Gastrocnemius medialis (tissue), 4 donors: Measurements from ENCODE around the gene PRR33.

Source experiments
- POLR2A ChIP-seq, 2 donors: fragments of 450-650 bp; IDR thresholded peaks; one replicate each; pipeline ENCODE4 v1.6.1; 2017; ENCODE audit warnings: antibody characterized with exemption in 2 of 2, mild to moderate bottlenecking in 2 of 2, moderate library complexity in 2 of 2
- TF ChIP-seq, protein P1 (sequence below), 5 experiments: fragments of 450-650 bp in 3 of 5; fragments of 200-600 bp in 2 of 5; sonication (generic) in 2 of 5; IDR thresholded peaks in 4 of 5; conservative IDR thresholded peaks in 1 of 5; 1 replicate in 4 of 5; 2 replicates in 1 of 5; pipeline ENCODE4 v1.5.1; 2016 to 2019; ENCODE audit warnings: antibody characterized with exemption in 5 of 5, mild to moderate bottlenecking in 3 of 5, moderate library complexity in 3 of 5

DNA sequence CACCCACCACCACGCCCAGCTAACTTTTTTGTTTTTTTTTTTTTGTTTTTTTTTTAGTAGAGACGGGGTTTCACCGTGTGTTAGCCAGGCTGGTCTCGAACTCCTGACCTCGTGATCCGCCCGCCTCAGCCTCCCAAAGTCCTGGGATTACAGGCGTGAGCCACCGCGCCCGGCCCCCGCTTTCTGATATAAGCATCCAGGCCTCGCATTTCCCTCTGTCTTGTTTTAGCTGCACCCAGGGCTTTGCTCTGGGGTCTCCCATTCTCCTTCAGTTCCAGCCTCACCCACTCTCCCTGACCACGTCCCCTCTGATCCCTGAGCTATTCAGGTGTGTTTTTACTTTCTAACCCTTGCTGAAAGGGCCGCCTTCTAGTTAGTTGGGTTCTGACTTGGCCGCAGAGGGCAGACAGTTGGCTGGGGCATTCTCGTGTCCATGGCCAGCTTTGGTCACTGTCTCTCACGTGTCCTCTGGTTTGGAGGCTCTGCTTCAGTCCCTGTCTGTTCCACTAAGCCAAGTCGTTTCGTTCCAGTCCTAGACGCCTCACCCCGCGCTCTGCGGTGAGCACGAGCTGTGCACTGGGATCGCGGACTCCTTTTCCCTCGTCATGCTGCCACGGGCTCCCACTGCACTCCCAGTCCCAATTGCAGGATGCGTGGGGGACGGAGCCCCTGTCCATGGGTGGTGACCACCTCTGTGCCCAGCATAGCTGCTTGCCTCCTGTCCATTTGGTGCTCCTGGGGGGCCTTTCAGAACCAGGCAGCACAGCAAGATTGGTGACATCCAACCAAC, 21.8 kb upstream of the PRR33 start:
- TF ChIP-seq, protein P1, sequence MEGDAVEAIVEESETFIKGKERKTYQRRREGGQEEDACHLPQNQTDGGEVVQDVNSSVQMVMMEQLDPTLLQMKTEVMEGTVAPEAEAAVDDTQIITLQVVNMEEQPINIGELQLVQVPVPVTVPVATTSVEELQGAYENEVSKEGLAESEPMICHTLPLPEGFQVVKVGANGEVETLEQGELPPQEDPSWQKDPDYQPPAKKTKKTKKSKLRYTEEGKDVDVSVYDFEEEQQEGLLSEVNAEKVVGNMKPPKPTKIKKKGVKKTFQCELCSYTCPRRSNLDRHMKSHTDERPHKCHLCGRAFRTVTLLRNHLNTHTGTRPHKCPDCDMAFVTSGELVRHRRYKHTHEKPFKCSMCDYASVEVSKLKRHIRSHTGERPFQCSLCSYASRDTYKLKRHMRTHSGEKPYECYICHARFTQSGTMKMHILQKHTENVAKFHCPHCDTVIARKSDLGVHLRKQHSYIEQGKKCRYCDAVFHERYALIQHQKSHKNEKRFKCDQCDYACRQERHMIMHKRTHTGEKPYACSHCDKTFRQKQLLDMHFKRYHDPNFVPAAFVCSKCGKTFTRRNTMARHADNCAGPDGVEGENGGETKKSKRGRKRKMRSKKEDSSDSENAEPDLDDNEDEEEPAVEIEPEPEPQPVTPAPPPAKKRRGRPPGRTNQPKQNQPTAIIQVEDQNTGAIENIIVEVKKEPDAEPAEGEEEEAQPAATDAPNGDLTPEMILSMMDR (IDR thresholded peaks at IDR 0.05 in 4 of 5, conservative IDR thresholded peaks at IDR 0.05 in 1 of 5): no peak
- no peak for TF ChIP-seq POLR2A (IDR thresholded peaks at IDR 0.05)
